Measurements from ENCODE around the gene SGMS1.

DNA sequence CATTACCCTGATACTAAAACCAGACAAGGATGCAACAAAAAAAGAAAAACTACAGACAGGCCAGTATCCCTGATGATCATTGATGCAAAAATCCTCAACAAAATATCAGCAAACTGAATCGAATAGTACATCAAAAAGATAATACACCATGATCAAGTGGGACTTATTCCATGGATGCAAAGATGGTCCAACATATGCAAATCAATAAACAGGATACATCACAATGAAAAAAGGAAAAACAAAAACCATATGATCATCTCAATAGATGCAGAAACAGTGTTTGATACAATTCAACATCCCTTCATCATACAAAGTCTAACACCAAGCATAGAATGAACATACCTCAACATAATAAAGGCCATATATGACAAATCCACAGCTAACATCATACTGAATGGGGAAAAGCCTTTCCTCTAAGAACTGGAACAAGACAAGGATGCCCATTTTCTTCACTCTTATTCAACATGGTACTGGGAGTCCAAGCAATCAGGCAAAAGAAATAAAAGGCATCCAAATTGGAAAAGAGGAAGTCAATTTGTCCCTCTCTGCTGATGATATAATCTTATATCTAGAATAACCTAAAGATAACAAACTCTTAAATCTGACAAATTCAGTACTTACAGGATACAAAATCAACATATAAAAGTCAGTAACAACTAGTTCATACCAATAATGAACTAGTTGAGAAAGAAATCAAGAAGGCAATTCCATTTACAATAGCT lies 323.6 kb downstream of the SGMS1 start:
- TF ChIP-seq YY1 (IDR thresholded peaks at IDR 0.05; ENCODE audit: insufficient read depth, insufficient read length): no peak
- TF ChIP-seq ZNF274 (IDR thresholded peaks at IDR 0.05; ENCODE audit: low read depth, low read length): no peak

All from NT2/D1 (cell line).